HEK293 (cell line): ENCODE measurements around the gene TFE3.

Experiments
- BCL11B ChIP-seq: fragments of 450-650 bp; formaldehyde crosslinking; IDR thresholded peaks from 2 replicates; pipeline ENCODE4 v1.5.1; 2016; ENCODE audit warnings: low read depth, missing biosample characterization, missing genetic modification characterization
- GLIS1 ChIP-seq: fragments of 450-650 bp; formaldehyde crosslinking; IDR thresholded peaks from 2 replicates; pipeline ENCODE4 v1.5.1; 2016; ENCODE audit warnings: missing biosample characterization, missing genetic modification characterization
- KLF1 ChIP-seq: fragments of 450-650 bp; formaldehyde crosslinking; IDR thresholded peaks from 2 replicates; pipeline ENCODE4 v1.5.1; 2016; ENCODE audit warnings: missing biosample characterization, missing genetic modification characterization
- OSR2 ChIP-seq: fragments of 450-650 bp; formaldehyde crosslinking; IDR thresholded peaks from 2 replicates; pipeline ENCODE4 v1.5.1; 2016; ENCODE audit warnings: missing biosample characterization, missing genetic modification characterization
- OVOL3 ChIP-seq: fragments of 450-650 bp; formaldehyde crosslinking; IDR thresholded peaks from 2 replicates; pipeline ENCODE4 v1.5.1; 2016; ENCODE audit warnings: missing biosample characterization, missing genetic modification characterization
- PRDM6 ChIP-seq: fragments of 450-650 bp; formaldehyde crosslinking; IDR thresholded peaks from 2 replicates; pipeline ENCODE4 v1.5.1; 2017; ENCODE audit warnings: missing biosample characterization, missing genetic modification characterization
- REST ChIP-seq: fragments of 450-650 bp; formaldehyde crosslinking; IDR thresholded peaks from 2 replicates; pipeline ENCODE4 v1.5.1; 2016; ENCODE audit warnings: missing biosample characterization, missing genetic modification characterization
- SP2 ChIP-seq: fragments of 450-650 bp; formaldehyde crosslinking; IDR thresholded peaks from 2 replicates; pipeline ENCODE4 v1.5.1; 2016; ENCODE audit warnings: missing biosample characterization, missing genetic modification characterization
- TCF7L2 ChIP-seq: IDR thresholded peaks from 2 replicates; pipeline ENCODE4 v1.6.1; 2011; ENCODE audit warnings: low read depth, mild to moderate bottlenecking, inconsistent platforms, low read length, moderate library complexity, borderline replicate concordance
- TSHZ1 ChIP-seq: fragments of 450-650 bp; formaldehyde crosslinking; IDR thresholded peaks from 2 replicates; pipeline ENCODE4 v1.5.1; 2016; ENCODE audit warnings: missing biosample characterization, missing genetic modification characterization, borderline replicate concordance
- YY1 ChIP-seq: fragments of 450-650 bp; formaldehyde crosslinking; IDR thresholded peaks from 2 replicates; pipeline ENCODE4 v1.5.1; 2018; ENCODE audit warnings: missing biosample characterization, missing genetic modification characterization
- ZFP41 ChIP-seq: fragments of 450-650 bp; formaldehyde crosslinking; IDR thresholded peaks from 2 replicates; pipeline ENCODE4 v1.5.1; 2016; ENCODE audit warnings: missing biosample characterization, missing genetic modification characterization, borderline replicate concordance
- ZIC2 ChIP-seq: fragments of 450-650 bp; formaldehyde crosslinking; IDR thresholded peaks from 2 replicates; pipeline ENCODE4 v1.5.1; 2016; ENCODE audit warnings: missing biosample characterization, missing genetic modification characterization
- ZNF112 ChIP-seq: fragments of 450-650 bp; formaldehyde crosslinking; IDR thresholded peaks from 2 replicates; pipeline ENCODE4 v1.5.0; 2017; ENCODE audit warnings: missing biosample characterization, missing genetic modification characterization
- ZNF138 ChIP-seq: fragments of 450-650 bp; formaldehyde crosslinking; IDR thresholded peaks from 2 replicates; pipeline ENCODE4 v1.5.1; 2016; ENCODE audit warnings: missing biosample characterization, missing genetic modification characterization, borderline replicate concordance
- ZNF302 ChIP-seq: fragments of 450-650 bp; formaldehyde crosslinking; IDR thresholded peaks from 2 replicates; pipeline ENCODE4 v1.5.1; 2016; ENCODE audit warnings: missing biosample characterization, missing genetic modification characterization, low read depth
- ZNF324 ChIP-seq: fragments of 450-650 bp; formaldehyde crosslinking; IDR thresholded peaks from 2 replicates; pipeline ENCODE4 v1.5.1; 2016; ENCODE audit warnings: missing biosample characterization, missing genetic modification characterization
- ZNF350 ChIP-seq: fragments of 450-650 bp; formaldehyde crosslinking; IDR thresholded peaks from 2 replicates; pipeline ENCODE4 v1.5.0; 2017; ENCODE audit warnings: missing biosample characterization, mild to moderate bottlenecking, missing genetic modification characterization
- ZNF354C ChIP-seq: fragments of 450-650 bp; formaldehyde crosslinking; IDR thresholded peaks from 2 replicates; pipeline ENCODE4 v1.5.1; 2016; ENCODE audit warnings: missing biosample characterization, missing genetic modification characterization, low read depth, borderline replicate concordance
- ZNF37A ChIP-seq: fragments of 450-650 bp; IDR thresholded peaks from 2 replicates; pipeline ENCODE4 v1.5.1; 2018; ENCODE audit warnings: missing biosample characterization, missing genetic modification characterization
- ZNF404 ChIP-seq: fragments of 450-650 bp; formaldehyde crosslinking; IDR thresholded peaks from 2 replicates; pipeline ENCODE4 v1.5.1; 2017; ENCODE audit warnings: missing biosample characterization, missing genetic modification characterization
- ZNF544 ChIP-seq: fragments of 450-650 bp; formaldehyde crosslinking; IDR thresholded peaks from 2 replicates; pipeline ENCODE4 v1.5.0; 2017; ENCODE audit warnings: missing biosample characterization, missing genetic modification characterization
- ZNF560 ChIP-seq: fragments of 450-650 bp; formaldehyde crosslinking; IDR thresholded peaks from 2 replicates; pipeline ENCODE4 v1.5.1; 2017; ENCODE audit warnings: missing biosample characterization, missing genetic modification characterization, borderline replicate concordance
- ZNF585B ChIP-seq: fragments of 450-650 bp; formaldehyde crosslinking; IDR thresholded peaks from 2 replicates; pipeline ENCODE4 v1.5.1; 2016; ENCODE audit warnings: missing biosample characterization, missing genetic modification characterization
- ZNF626 ChIP-seq: fragments of 450-650 bp; sonication (Bioruptor Pico); formaldehyde crosslinking; IDR thresholded peaks from 2 replicates; pipeline ENCODE4 v1.5.1; 2018; ENCODE audit warnings: missing biosample characterization, missing genetic modification characterization, inconsistent platforms
- ZNF645 ChIP-seq: fragments of 450-650 bp; formaldehyde crosslinking; IDR thresholded peaks from 2 replicates; pipeline ENCODE4; 2016; ENCODE audit warnings: missing biosample characterization, missing genetic modification characterization
- ZNF76 ChIP-seq: fragments of 450-650 bp; formaldehyde crosslinking; IDR thresholded peaks from 2 replicates; pipeline ENCODE4; 2016; ENCODE audit warnings: low read depth, missing biosample characterization, missing genetic modification characterization, borderline replicate concordance
- ZNF785 ChIP-seq: fragments of 450-650 bp; formaldehyde crosslinking; IDR thresholded peaks from 2 replicates; pipeline ENCODE4 v1.5.1; 2016; ENCODE audit warnings: missing biosample characterization, missing genetic modification characterization
- ZXDB ChIP-seq: fragments of 450-650 bp; formaldehyde crosslinking; IDR thresholded peaks from 2 replicates; pipeline ENCODE4 v1.5.1; 2016; ENCODE audit warnings: missing biosample characterization, missing genetic modification characterization

TFE3 gene

GRCh38 chrX:49043220-49043986 lies at the start of gene TFE3 (continued):
- TF ChIP-seq REST (tag by site-specific recombination) (no peak), ZNF138 (tag by site-specific recombination) (no peak), ZNF324 (peak; percentile 63; the same call in 1 of the 2 replicates), ZNF354C (tag by site-specific recombination) (no peak), ZNF544 (tag by site-specific recombination) (no peak), BCL11B (tag by site-specific recombination) (peak; percentile 68; the same call in 1 of the 2 replicates), YY1 (no peak), ZNF785 (no peak), ZFP41 (tag by site-specific recombination) (no peak), ZNF645 (tag by site-specific recombination) (no peak), PRDM6 (tag by site-specific recombination) (no peak), TCF7L2 (no peak), ZXDB (tag by site-specific recombination) (no peak; the same call in 1 of the 2 replicates), ZNF350 (tag by site-specific recombination) (no peak), ZNF404 (tag by site-specific recombination) (no peak), OVOL3 (tag by site-specific recombination) (no peak), ZNF302 (tag by site-specific recombination) (no peak), GLIS1 (tag by site-specific recombination) (0 out of 2 replicates have a peak, but pooled peaks have one; percentile 32), ZNF626 (tag by site-specific recombination) (no peak), ZNF112 (tag by site-specific recombination) (no peak), ZNF37A (tag by site-specific recombination) (no peak), OSR2 (tag by site-specific recombination) (no peak), ZNF76 (tag by site-specific recombination) (0 out of 2 replicates have a peak, but pooled peaks have one; percentile 0), ZNF560 (tag by site-specific recombination) (no peak), ZIC2 (tag by site-specific recombination) (no peak), ZNF585B (tag by site-specific recombination) (no peak), KLF1 (tag by site-specific recombination) (peak; percentile 55; the same call in 1 of the 2 replicates), SP2 (tag by site-specific recombination) (peak; percentile 98), TSHZ1 (no peak)
